GM21825 (cell line): Measurements from ENCODE around the gene ATP6V0D1.
"Not testable (repeated sequence)": the region's sequence is repeated elsewhere in the genome, so short reads cannot be mapped to it uniquely, and the experiment has no call there.

Source experiments
- ATAC-seq: cut with Tn5 transposase; IDR thresholded peaks from one replicate; pipeline ENCODE4 v1.9.1; 2021; ENCODE audit warnings: mild to moderate bottlenecking, moderate library complexity; ENCODE audit not compliant: unreplicated experiment

Gene ATP6V0D1

GRCh38 chr16:67480833-67481560, at the start of gene ATP6V0D1:
Gene ATP6V0D1, minus strand, starts transcription at chr16:67481157. Its CDS starts 71 bp downstream, at chr16:67481086.
- peak; percentile 81 for ATAC-seq

GRCh38 chr16:67530013-67530939, 49.3 kb upstream of the ATP6V0D1 start:
- ATAC-seq = peak; percentile 34

DNA sequence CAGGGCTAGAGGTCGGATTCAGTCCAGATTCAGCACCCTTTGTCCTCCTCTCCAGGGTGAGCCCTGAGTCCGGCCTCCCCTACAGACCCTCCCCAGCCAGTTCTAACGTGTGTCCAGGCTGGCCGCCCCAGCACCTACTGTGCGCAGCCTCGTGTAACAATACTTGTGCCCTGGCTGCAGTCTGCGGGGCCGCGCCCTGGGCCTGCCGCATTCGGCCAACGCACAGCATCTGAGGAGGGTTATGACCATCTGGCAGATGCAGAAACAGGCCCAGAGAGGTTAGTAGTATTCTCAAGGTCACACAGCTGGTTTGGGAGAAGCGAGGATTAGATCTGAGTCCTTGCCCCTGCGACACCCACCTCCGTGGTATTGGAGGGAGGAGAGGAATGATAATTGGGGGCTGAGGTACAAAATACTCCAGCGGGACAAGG, 48.6 kb upstream of the ATP6V0D1 start:
- ATAC-seq = no peak

DNA sequence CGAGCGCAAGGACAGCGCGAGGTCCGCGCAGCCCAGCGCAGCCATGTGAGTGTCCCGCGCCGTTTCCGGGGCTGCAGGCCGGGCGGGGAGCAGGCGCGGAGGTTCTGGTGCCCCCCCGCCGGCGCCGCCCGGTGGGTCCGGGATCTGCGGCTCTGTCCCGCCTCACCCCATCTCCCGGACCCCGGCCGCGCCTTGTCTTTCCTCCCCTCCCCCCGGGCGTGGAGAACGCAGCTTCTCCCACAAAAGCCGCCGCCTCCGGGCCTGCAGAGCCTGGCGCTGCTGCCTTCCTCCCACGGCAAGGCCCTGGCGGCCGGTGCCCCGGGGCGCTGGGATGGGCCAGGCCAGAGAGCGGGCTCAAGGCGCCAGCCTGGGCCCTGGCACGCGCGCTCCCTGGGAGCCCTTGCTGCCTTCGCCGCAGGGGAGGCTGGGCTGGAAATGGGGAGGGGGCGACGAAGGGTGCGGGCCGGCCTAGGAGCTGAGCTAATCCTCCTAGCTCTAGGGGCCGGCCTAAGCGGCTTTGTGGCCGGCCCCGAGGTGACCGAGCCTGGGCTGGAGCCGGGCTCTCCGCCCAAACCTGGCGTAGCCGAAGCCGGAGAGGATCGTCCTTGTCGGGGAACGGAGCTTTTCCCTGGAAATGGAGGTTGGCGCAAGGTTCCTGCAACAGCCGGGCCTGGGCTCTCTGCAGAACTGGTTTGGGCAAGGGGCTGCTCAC, 48.1 kb upstream of the ATP6V0D1 start:
- peak; percentile 14 for ATAC-seq

GRCh38 chr16:67528222-67528869, 47.4 kb upstream of the ATP6V0D1 start, which contains the start of gene RIPOR1:
Gene RIPOR1, plus strand, starts transcription at chr16:67528829. Its CDS starts 9,618 bp downstream, at chr16:67538447.
- ATAC-seq = peak; percentile 33

GRCh38 chr16:67526149-67526791, 45.3 kb upstream of the ATP6V0D1 start:
- ATAC-seq = no peak

- no peak for ATAC-seq
These were observed 44.4 kb upstream of the ATP6V0D1 start for GRCh38 chr16:67525176-67525860.

- peak; percentile 60 for ATAC-seq
These were observed 40.3 kb upstream of the ATP6V0D1 start for GRCh38 chr16:67521095-67521804.

- no peak for ATAC-seq
These were observed 38.3 kb upstream of the ATP6V0D1 start for GRCh38 chr16:67519242-67519641.

DNA sequence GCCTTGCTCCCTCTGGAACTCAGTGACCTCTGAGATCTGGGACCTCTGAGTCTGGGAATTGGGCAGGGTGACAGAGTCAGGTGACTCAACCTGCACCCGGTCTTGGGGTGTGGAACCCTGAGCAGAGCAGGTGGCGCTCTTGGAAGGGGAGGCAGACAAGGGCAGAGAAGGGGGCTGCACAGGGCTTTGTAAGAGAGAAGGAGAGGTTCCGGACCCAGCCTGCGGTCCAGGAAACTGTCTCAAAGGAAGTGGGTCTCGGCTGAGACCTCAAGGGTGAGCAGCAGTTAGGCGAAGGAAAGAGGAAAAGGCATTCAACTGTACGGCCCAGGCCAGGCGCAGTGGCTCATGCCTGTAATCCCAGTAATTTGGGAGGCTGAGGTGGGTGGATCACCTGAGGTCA, 37.7 kb upstream of the ATP6V0D1 start:
- ATAC-seq = no peak

GRCh38 chr16:67517661-67518423, 36.9 kb upstream of the ATP6V0D1 start:
- ATAC-seq = peak; percentile 35

- no peak for ATAC-seq
These were observed 36.1 kb upstream of the ATP6V0D1 start for GRCh38 chr16:67517155-67517445.

DNA sequence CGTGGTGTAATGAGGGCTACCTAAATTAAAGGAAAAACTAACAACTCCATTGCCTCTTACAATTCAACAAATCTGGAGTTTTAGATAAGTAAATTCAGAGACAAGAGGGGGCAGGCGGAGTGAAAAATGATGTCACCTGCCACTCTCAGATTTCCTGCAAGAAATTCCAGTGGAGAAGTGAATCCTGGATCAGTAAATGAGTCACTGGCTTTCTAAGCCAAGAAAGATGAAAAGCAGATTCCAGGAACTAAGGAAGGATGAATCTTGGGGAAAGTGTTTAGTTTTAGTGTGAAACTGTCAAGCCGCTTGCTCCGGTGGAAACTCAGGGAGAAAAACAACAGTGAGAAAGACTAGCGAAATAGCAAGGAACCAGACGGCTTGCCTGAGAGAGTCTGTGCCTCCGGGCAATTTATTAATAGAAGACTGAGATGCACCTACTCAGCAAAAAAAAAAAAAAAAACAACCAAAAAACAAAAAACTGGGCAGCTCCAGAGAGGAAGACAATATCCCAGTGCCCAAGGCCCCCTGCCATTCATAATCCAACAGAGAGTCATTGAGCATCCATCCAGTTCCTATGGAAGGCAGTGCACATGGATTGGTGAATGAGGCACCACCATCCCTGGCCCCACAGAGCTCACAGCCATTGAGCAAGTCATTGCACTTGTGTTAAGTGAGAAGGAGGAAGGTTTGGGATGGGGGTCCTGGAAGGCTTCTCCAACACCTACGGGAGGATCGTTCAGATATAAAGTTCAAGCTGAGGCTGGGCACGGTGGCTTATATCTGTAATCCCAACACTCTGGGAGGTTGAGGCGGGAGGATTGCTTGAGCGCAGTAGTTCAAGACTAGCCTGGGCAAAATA, 35.6 kb upstream of the ATP6V0D1 start:
- no peak for ATAC-seq

DNA sequence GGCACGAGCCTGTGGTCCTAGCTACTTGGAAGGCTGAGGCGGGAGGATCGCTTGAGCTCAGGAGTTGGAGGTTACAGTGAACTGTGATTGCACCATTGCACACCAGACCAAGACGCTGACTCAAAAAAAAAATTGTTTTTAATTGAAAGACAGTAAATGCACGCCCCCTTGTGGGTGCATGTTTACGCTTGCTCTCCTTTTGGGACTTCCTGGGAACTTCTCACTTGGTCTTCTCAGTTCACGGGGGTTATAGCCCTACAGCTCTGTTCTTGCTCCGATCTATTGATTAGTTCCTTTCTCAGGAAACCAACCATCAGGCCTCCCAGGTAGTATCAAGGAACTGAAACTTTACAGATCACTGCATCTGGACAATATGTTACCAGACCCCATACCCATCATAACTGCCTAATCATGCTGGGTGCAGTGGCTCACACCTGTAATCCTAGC, 33.4 kb upstream of the ATP6V0D1 start:
- ATAC-seq = peak; percentile 47

- ATAC-seq = not testable (repeated sequence)
These were observed 32.9 kb upstream of the ATP6V0D1 start for GRCh38 chr16:67513892-67514291.

- no peak for ATAC-seq
These were observed 28.1 kb upstream of the ATP6V0D1 start for GRCh38 chr16:67509016-67509415.

- no peak for ATAC-seq
These were observed 25.5 kb upstream of the ATP6V0D1 start for GRCh38 chr16:67506468-67506867.
